ENCODE measurements around the gene PLEK2. TPM values are rescaled to one million over a fixed set of nuclear protein-coding genes. Genes with fewer than 3 reads are reported as not detected.

The PLEK2 gene
- polyA plus RNA-seq, 1 donor (not counting 4 experiments of a cell fraction or from before 2014, with no cell fraction given): 219 TPM

DNA sequence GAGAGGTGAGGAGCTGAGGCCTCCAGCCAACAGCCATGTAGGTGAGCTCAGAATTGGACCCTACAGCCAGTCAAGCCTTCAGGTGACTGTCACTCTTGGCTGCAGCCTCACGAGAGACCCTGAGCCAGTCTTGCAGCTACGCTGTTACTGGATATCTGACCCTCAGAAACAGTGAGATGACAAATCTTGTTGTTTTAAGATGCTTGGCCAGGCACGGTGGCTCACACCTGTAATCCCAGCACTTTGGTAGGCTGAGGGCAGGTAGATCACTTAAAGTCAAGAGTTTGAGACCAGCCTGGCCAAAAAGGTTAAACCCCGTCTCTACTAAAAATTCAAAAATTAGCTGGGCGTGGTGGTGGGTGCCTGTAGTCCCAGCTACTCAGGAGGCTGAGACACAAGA, 6.2 kb downstream of the PLEK2 start:
- Histone ChIP-seq H3K27me3 (ENCODE audit: control insufficient read depth, extremely low read depth, insufficient read depth, low read length) (no peaks in the 10 kb centered on the region), H3K9me3 (ENCODE audit: control insufficient read depth, low read depth, low read length) (no peaks in the 10 kb centered on the region), H3K9me1 (ENCODE audit: control insufficient read depth, extremely low read depth, insufficient read depth, low read length) (peaks cover 3% of the 10 kb centered on the region), H3K4me3 (ENCODE audit: control insufficient read depth in 2 of 3, extremely low read depth in 1 of 3, insufficient read depth in 2 of 3, low read depth in 1 of 3, low read length in 3 of 3) (no peak overlapping the region), H4K20me1 (ENCODE audit: control insufficient read depth, extremely low read depth, insufficient read depth, low read length) (peaks cover 19% of the 10 kb centered on the region), H2AFZ (ENCODE audit: control insufficient read depth, low read length) (no peak overlapping the region), H3K4me1 (ENCODE audit: control insufficient read depth, extremely low read depth, insufficient read depth, low read length) (peaks cover 22% of the 10 kb centered on the region), H3K9ac (ENCODE audit: control insufficient read depth, extremely low read depth, insufficient read depth, low read length) (no peak overlapping the region), H3K79me2 (ENCODE audit: control insufficient read depth, insufficient read depth, low read length) (peaks cover 96% of the 10 kb centered on the region), H3K27ac (ENCODE audit: control insufficient read depth, insufficient read depth, low read length) (no peak overlapping the region), H3K4me2 (ENCODE audit: control insufficient read depth, extremely low read depth, insufficient read depth, low read depth, low read length) (no peak overlapping the region), H3K36me3 (ENCODE audit: control insufficient read depth in 2 of 2, extremely low read depth in 1 of 2, insufficient read depth in 2 of 2, low read length in 2 of 2) (peaks cover 8 to 22% of the 10 kb centered on the region in 2 experiments)
- DNase-seq (ENCODE audit: low read depth, low spot score) (no peak), FAIRE-seq (no peak)
- TF ChIP-seq, protein P1, sequence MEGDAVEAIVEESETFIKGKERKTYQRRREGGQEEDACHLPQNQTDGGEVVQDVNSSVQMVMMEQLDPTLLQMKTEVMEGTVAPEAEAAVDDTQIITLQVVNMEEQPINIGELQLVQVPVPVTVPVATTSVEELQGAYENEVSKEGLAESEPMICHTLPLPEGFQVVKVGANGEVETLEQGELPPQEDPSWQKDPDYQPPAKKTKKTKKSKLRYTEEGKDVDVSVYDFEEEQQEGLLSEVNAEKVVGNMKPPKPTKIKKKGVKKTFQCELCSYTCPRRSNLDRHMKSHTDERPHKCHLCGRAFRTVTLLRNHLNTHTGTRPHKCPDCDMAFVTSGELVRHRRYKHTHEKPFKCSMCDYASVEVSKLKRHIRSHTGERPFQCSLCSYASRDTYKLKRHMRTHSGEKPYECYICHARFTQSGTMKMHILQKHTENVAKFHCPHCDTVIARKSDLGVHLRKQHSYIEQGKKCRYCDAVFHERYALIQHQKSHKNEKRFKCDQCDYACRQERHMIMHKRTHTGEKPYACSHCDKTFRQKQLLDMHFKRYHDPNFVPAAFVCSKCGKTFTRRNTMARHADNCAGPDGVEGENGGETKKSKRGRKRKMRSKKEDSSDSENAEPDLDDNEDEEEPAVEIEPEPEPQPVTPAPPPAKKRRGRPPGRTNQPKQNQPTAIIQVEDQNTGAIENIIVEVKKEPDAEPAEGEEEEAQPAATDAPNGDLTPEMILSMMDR (optimal IDR thresholded peaks at IDR 0.05 in 1 of 3, IDR thresholded peaks at IDR 0.05 in 1 of 3, conservative IDR thresholded peaks at IDR 0.05 in 1 of 3; ENCODE audit: extremely low read depth in 1 of 3, insufficient read depth in 2 of 3, low read length in 3 of 3): no peak
- no peak for TF ChIP-seq EZH2 (IDR thresholded peaks at IDR 0.05; ENCODE audit: low read length)
- dilution Hi-C loops (cut with MboI; ENCODE audit: extremely low pct_ligation_motif_present, low sequenced_read_pairs): no loop called here

DNA sequence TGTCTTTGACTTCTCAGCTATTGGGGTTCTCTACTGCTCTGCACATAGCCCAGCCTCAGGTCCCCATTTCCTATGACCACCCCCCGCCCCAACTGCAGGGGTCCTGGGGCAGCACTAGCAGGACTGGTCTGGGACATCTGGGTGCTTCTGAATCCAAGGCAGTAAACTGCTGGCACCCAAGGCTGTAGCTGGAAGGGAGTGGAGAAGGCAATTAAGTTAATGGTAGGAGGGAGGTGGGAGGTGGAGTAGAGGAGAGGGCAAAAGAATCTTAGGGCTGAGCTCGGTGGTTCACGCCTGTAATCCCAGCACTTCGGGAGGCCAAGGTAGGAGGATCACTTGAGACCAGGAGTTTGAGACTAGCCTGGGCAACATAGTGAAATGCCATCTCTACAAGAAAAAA, 11.5 kb downstream of the PLEK2 start:
- Histone ChIP-seq H2AFZ (ENCODE audit: control insufficient read depth, low read length) (no peak overlapping the region), H3K4me1 (ENCODE audit: control insufficient read depth, extremely low read depth, insufficient read depth, low read length) (no peaks in the 10 kb centered on the region), H3K36me3 (ENCODE audit: control insufficient read depth in 2 of 2, extremely low read depth in 1 of 2, insufficient read depth in 2 of 2, low read length in 2 of 2) (peaks cover 10 to 33% of the 10 kb centered on the region in 2 experiments), H3K27ac (ENCODE audit: control insufficient read depth, insufficient read depth, low read length) (no peak overlapping the region), H3K9me3 (ENCODE audit: control insufficient read depth, low read depth, low read length) (no peaks in the 10 kb centered on the region), H3K4me2 (ENCODE audit: control insufficient read depth, extremely low read depth, insufficient read depth, low read depth, low read length) (no peak overlapping the region), H3K9ac (ENCODE audit: control insufficient read depth, extremely low read depth, insufficient read depth, low read length) (no peak overlapping the region), H3K27me3 (ENCODE audit: control insufficient read depth, extremely low read depth, insufficient read depth, low read length) (no peaks in the 10 kb centered on the region), H3K9me1 (ENCODE audit: control insufficient read depth, extremely low read depth, insufficient read depth, low read length) (peaks cover 5% of the 10 kb centered on the region), H3K79me2 (ENCODE audit: control insufficient read depth, insufficient read depth, low read length) (peaks cover 84% of the 10 kb centered on the region), H3K4me3 (ENCODE audit: control insufficient read depth in 2 of 3, extremely low read depth in 1 of 3, insufficient read depth in 2 of 3, low read depth in 1 of 3, low read length in 3 of 3) (no peak overlapping the region), H4K20me1 (ENCODE audit: control insufficient read depth, extremely low read depth, insufficient read depth, low read length) (peaks cover 20% of the 10 kb centered on the region)
- dilution Hi-C loops (cut with MboI; ENCODE audit: extremely low pct_ligation_motif_present, low sequenced_read_pairs): no loop called here
- TF ChIP-seq, protein P1 (optimal IDR thresholded peaks at IDR 0.05 in 1 of 3, IDR thresholded peaks at IDR 0.05 in 1 of 3, conservative IDR thresholded peaks at IDR 0.05 in 1 of 3; ENCODE audit: extremely low read depth in 1 of 3, insufficient read depth in 2 of 3, low read length in 3 of 3): no peak
- no peak for TF ChIP-seq EZH2 (IDR thresholded peaks at IDR 0.05; ENCODE audit: low read length)
- FAIRE-seq: no peak
- DNase-seq (ENCODE audit: low read depth, low spot score): no peak
